CD4-positive, alpha-beta T cell treated with Interleukin-6 for 4 hours (primary cell): Measurements from ENCODE around the gene HOMEZ.

Experiments
- DNase-seq: peaks from one replicate; pipeline ENCODE4 v3.0.0-alpha.2; 2020; ENCODE audit warnings: mixed read lengths

Gene HOMEZ

GRCh38 chr14:23307687-23308644 is 22.0 kb upstream of the HOMEZ start:
- no peak for DNase-seq

GRCh38 chr14:23307146-23307530 is 21.2 kb upstream of the HOMEZ start:
- no peak for DNase-seq

GRCh38 chr14:23306412-23307145 is 20.6 kb upstream of the HOMEZ start, which contains the start of gene BCL2L2:
Gene BCL2L2, plus strand, starts transcription at chr14:23306833. Its CDS starts 935 bp downstream, at chr14:23307768.
- DNase-seq: no peak

DNA sequence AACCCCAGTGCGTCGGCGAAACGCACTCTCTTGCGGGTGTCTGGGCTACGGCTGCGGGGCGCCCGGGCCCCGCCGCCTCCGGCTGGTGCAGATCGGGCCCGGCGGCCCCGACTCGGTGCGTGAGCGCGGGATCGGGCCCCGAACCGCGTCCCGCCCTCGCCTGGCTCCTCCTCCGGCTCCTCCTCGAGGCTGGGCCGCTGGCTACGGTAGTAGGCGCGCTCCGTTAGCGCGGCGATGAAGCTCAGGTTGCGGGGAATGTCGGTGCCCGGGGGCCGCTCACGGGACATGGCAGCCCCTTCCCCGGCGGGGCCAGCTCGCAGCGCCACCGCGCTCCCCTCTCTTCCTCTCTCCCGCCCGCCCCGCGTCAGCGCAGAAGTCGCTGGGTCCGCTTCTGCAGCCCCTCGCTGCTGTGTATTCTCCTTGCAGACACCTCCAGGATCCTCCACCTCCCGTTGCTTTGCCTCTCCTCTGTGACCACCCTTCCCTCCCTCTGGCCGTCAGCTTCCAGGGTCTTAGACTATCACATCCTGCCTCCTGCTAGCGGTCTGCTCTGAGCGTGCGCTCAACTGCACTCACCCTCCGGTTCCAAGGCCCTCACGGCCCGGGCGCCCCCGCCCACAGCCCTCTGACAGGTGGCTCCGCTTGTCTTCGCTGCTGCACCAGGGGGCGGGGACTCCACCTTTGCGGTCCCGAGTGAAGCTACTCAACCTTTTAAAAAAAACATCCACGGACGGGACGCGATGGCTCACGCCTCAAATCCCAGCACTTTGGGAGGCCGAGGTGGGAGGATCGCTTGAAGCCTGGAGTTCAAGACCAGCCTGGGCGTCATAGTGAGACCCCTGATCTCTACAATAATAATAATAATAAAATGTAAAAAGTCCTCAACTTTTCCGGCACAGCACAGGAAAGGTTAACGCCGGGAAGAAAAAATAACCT is 16.6 kb upstream of the HOMEZ start, which contains the start of gene PPP1R3E:
Gene PPP1R3E, minus strand, starts transcription at position 570 of the 936 bp plus-strand sequence. Its CDS starts 283 bp downstream, at position 287.
- DNase-seq: peak; percentile 96

DNA sequence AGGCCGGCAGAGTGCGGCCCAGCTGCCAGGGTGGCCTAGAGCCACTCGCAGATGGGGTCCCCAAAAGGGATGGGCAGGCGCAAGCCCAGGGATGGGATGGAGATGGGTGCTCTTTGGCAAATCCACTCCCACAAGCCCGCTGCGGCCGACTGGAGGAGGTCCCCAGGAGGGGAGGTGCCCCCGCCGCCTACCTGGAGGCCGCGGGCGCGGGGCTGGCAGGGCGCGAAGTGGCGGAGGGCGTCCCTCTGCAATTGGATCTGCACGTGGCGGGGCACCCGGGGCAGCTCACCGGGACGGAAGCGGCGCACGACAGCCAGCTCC is 16.0 kb upstream of the HOMEZ start:
- peak; percentile 66 for DNase-seq

DNA sequence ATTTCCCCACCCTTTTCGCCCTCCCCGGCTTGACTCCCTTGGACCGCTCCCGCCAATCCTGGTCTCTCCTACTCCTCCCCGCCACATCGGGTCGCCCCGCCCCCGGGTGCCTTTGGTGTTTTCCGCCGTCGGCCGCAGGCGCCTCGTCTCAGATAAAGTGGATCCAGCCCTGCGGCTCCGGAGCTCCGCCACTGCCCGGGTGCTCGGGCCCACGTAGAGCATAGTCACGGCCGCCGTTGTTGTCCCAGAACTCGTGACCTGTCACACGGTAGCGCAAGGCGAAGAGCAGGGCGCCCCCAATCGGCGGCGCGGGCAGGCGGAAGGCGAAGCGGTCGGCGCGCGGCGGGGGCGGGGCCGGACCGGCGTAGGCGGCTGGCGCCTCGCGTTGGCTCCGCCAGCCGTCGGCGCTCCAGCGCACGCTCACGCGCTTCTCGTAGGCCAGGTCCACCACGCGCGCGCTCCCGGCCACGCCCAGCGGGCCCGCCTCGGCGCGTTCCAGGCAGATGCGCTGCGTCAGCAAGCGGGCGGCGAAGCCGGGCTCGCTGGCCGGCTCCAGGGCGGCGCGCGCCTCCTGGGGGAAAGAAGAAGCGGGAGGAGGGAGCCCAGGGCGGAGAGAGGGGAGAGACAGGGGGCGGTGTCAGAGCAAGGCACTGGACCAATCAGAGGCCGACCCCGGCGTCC is 15.5 kb upstream of the HOMEZ start:
- peak; percentile 98 for DNase-seq

- DNase-seq: peak; percentile 19
Measured at GRCh38 chr14:23300687-23301223, 14.8 kb upstream of the HOMEZ start.

- no peak for DNase-seq
Measured at GRCh38 chr14:23299986-23300686, 14.2 kb upstream of the HOMEZ start.

GRCh38 chr14:23299211-23299957 is 13.5 kb upstream of the HOMEZ start:
- peak; percentile 21 for DNase-seq

DNA sequence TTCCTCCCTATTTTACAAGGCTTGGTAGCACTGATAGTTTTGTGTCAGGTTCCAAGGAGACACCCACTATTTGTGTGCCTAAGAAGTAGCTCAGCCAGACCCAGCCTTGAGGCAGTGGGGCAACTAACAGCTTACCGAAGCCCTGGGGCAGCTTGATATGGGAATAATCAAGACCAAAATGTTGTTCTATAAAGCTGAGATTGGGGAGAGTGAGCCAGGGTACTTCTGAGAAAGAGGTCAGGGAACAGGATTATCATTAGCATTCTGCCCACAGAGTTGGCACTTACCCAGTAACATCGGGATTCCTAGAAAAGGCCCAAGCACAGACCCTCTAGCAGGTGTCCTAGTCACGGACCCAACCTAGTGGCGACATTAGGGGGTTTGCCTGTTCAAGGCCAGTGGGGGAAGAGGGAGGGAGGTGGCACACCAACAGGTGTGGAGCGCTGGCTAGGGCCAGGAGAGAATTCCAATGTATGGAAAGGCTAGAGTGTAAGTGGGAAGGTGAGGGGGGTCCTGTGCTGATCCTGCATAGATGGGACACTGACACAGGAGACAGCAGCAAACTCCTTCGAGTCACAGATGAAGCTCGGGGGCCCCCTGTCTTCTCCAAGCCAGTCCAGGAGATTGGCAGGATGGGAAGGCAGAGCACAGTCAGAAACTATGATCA is 11.8 kb upstream of the HOMEZ start:
- no peak for DNase-seq

DNA sequence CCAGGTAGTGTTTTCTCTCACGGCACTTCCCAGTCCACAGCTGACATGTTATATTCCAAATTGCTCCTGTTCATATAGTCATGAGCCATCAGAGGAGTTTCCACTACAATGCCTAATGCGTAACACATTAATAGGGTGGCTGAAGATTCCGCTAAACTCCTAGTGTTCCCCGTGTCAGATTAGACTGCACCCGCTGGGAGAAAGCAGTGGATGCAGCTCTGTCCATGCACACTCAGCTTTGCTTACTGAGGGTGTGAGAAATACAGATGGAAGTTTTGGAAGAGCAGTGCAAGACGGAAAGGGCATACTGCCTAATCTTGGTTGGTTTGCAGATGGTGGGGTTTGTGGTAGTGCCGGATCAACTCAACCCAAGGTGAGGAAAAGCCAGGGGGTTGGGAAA is 11.2 kb upstream of the HOMEZ start:
- DNase-seq: no peak

DNA sequence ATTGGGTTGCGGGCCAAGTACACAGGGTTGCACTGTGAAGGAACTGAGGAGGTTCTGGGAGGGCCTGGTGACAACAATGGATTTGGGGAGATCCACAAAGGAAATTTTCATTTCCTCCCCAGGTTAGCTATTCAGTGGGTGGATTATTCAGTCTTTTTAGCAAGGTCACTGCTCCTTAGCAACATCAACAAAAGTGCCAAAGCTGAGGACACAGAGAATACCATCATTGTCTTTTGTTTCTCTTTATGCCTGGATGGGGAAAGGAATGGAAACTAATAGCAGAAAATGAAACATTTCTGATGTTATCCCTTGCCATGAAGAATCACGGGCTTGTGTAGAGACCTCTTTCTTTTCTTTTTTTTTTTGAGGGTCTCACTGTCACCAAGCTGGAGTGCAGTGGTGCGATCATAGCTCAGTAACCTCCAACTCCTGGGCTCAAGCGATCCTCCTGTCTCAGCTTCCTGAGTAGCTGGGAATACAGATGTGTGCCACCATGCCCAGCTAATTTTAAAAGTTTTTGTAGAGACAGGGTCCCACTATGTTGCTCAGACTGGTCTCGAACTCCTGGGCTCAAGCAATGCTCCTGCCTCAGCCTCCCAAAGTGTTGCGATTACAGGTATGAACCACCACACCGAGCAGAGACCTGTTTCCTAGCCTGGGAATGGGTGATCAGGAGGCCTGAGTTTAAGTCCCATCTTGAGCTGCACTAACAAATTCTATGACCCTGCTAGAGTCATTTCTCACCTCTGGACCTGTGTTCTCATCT is 10.3 kb upstream of the HOMEZ start:
- no peak for DNase-seq

DNA sequence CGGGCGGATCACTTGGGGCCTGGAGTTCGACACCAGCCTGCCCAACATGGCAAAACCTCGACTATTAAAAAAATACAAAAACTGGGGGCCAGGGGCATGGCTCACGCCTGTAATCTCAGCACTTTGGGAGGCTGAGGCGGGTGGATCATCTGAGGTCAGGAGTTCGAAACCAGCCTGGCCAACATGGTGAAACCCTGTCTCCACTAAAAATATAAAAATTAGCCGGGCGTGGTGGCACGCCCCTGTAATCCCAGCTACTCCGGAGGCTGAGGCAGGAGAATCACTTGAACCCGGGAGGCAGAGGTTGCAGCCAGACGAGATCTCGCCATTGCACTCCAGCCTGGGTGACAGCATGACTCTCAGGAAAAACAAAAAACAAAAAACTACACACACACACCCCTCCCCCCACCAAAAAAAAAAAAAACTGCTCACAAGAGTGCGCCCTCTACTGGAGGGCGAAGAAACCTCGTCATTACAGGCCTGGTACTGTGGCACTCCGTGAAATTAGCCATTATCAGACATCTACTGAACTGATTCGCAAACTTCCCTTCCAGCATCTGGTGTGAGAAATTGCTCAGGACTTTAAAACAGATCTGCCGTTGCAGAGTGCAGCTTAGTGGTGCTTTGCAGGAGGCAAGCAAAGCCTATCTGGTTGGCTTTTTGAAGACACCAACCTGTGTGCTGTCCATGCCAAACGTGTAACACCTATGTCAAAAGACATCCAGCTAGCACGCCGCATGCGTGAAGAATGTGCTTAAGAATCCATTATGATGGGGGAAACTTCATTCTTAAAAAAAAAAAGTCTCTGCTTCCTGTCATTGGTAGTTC is 9.0 kb upstream of the HOMEZ start:
- peak; percentile 72 for DNase-seq

- DNase-seq: no peak
Measured at GRCh38 chr14:23286902-23287479, 1.1 kb upstream of the HOMEZ start.

GRCh38 chr14:23285530-23286019 is 357 bp downstream of the HOMEZ start:
- DNase-seq: no peak

GRCh38 chr14:23284654-23285529 is 1.0 kb downstream of the HOMEZ start:
- DNase-seq: no peak
